GM10847 (cell line): ENCODE measurements around the gene LPP.

Experiments used
- POLR2A ChIP-seq: IDR thresholded peaks from 2 replicates; pipeline ENCODE4 v1.6.1; 2011; ENCODE audit not compliant: insufficient read length; ENCODE audit errors: extremely low read depth

LPP gene

GRCh38 chr3:188421151-188421821 lies 267.3 kb downstream of the LPP start:
- TF ChIP-seq POLR2A: no peak

DNA sequence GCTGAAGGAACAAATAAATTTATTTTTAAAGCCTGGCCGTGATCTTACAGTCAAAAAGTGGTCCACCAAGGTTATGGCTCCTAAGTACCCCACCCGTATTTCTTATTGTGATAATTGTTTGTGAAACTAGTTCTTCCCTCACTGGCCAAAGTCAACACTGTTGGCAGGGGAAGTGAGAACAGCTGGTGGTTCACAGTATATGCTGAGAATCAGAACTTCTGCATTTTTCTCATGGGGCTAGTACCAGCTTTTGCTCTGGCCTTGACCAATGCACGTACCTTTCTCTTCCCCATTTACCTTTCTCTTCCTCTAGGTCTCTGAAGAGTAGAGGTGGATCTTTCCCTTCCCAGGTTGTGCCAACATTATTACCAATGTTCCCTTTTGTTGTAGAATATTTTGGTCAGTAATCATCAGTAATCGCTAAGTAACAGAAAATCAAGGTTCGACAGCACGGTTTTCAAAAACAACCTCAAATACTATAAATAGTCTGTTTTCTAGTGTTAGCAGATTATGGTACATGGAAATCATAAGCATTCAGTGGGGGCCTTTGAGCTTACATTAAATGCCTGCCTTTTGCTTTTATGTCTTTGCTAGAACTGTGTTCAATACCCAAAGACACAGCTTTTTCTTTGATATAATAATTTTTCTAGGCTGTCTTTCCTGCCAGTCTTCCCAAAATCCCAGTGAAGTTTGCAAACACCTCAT lies 268.0 kb downstream of the LPP start:
- TF ChIP-seq POLR2A: no peak

DNA sequence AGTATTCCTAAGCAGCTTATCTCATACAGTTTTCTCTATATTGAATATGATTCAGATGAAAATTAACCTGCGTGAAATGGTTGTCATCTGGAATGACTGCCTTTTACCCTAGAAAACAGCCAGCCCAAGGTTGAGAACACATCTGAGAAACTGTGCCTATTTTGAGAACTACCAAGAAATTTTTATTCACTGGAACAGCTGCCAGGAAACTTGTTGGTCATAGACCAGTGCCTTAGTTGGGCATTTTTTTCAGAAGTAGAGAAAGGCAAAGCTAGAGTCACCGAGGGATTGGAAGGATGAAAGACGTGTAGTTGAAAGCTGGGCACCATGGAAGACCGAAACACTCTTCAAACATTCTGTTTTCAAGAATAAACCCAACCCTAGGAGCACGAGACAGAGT lies 277.1 kb downstream of the LPP start:
- no peak for TF ChIP-seq POLR2A

DNA sequence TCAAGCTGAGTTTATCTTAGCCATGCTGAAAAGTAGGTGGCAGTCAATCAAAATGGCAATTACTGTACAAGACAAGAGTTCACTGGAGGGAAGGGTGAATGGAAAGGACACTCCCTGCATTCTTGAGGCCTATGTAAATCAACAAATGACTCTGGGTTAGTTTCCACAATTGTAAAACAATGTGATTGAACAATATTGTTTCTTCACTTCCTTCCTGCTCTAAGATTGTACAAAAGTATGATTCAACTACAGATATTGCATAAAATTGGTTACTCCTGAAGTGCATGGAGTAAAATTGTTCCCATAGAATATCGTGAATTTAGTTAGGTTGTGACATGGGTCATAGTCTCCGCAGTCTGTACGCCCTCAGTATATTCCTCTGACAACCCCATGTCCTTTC lies 277.6 kb downstream of the LPP start:
- TF ChIP-seq POLR2A: no peak

DNA sequence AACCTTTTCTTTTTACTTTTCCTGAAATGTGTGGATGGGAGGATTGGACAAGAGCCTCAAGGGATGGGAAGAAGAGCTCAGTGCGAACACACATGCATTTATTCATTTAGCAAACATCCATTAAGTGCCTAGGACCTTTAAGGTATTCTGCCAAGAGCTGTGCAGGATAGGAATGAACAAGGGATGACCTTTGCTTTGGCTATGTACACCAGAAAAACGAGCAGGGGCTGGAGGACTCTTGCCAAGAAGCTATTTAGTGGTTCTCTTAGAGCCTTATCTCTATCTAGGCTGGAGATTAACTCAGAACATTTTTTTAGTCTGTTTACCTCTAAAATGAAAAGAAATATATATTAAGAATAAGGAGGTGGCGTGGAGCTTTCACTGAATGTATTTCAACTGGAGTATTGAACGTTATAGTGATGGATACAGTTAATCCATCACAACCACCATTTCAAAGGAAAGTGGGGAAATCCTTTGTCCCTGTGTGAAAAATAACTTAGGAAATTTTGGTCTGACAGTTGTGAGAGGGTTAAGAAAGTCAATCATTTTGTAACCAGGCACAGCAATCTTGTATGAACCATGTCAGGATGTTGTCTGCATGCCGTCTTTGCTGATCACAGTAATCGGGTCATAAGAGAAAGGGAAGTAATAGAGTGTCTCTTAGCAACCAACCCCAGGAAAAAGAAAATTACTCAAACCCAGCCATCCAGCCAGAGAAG lies 279.0 kb downstream of the LPP start:
- TF ChIP-seq POLR2A: no peak

GRCh38 chr3:188433521-188434150 lies 279.7 kb downstream of the LPP start:
- no peak for TF ChIP-seq POLR2A

DNA sequence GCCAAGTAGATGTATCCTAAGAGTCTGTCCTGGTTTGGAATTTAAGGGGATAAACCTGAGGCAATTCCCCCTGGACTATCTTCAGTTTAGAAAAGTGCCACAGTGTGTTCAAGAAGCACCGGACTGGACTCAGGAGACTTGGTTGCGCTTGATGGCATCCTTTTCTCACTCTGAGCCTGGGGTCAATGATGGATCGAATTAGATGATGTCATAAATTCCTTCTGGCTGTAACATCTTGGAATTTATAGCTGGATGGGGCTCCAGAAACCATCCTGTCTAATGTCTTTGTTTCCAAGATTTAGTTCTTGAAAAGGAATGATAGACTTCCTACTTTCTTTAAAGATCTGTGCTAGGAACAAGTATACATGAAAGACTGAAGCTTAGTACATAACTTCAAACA lies 280.6 kb downstream of the LPP start:
- TF ChIP-seq POLR2A: no peak

- TF ChIP-seq POLR2A: no peak
Measured at GRCh38 chr3:188435266-188435665, 281.3 kb downstream of the LPP start.

GRCh38 chr3:188437926-188438325 lies 284.0 kb downstream of the LPP start:
- TF ChIP-seq POLR2A: no peak

DNA sequence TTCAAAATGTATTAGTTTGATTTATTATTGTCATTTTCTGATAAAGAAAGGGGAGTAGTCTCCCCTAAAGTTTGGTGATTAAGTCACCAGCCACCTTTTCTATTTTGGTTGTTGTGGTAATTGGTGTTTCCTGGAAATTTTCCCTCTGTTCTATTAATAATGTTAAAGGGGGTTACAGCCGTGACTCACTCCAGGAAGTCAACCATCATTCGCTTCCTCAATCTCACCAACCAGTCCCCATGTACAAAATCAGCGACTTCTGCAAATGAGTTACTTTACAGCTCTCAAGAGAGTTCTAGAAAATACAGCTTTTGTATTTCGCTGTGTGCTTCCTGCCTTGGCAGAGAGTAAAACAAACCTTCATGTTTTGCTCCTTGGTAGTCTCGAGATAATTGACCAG lies 285.1 kb downstream of the LPP start:
- no peak for TF ChIP-seq POLR2A

DNA sequence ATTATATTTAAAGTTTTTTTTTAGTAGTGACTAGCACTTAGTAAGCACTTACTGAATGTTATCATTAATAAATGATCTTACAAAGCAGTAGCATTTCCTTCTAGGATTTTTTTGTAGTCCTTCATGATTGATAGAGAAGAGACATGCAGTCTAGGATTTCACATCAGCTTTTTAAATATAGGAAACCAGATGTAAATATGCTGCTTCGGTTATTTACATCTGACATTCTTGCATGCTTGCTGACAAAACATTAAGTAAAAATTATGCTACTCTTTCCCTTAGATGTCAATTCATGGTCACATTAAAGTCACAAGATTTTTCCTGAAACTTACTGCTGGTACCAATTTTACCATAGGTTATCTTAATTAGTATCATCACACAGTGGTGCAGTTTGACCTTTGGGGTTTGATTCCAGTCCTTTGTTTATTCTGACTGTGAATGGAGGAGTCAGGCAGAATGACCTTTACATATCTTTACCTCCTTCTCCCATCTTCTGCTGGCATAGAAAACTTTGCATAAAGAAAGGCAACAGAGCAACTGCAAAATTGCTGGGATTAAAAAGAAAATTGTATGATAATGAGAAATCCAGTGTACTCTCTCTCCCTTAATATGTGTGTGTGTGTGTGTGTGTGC lies 286.5 kb downstream of the LPP start:
- TF ChIP-seq POLR2A: no peak

- TF ChIP-seq POLR2A: no peak
Measured at GRCh38 chr3:188442430-188442829, 288.5 kb downstream of the LPP start.

DNA sequence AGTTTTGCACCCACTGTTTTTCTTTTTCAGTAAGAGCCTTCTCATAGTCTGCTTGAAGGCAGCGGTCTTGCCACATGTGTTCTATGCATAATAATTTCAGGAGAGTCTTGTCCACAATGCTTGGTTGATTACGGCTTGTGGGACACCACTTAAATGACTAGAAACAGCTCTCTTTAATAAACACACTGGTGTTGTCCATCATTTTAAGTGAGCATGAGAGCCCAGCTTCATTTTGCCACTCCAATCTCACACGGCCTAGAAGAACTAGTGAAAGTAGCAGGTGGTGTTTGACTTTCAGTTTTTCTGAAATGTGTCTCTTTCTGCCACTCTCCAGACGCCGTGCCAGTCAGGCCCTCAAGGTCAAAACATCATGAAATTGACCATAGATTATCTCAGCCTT lies 292.1 kb downstream of the LPP start:
- no peak for TF ChIP-seq POLR2A

GRCh38 chr3:188446766-188447165 lies 292.8 kb downstream of the LPP start:
- TF ChIP-seq POLR2A: no peak

GRCh38 chr3:188448813-188449212 lies 294.9 kb downstream of the LPP start:
- TF ChIP-seq POLR2A: no peak
